ENCODE results near the gene SLC46A1.

SLC46A1 gene

GRCh38 chr17:28379814-28380801 is 25.9 kb downstream of the SLC46A1 start:
- FAIRE-seq: no peak

- FAIRE-seq: no peak
These were observed 33.1 kb downstream of the SLC46A1 start for GRCh38 chr17:28372945-28373274.

GRCh38 chr17:28372203-28372944 is 33.6 kb downstream of the SLC46A1 start:
- no peak for FAIRE-seq

GRCh38 chr17:28371245-28372202 is 34.5 kb downstream of the SLC46A1 start, which contains the start of gene SARM1:
Gene SARM1 (plus strand): TSS chr17:28371694. CDS start chr17:28372033, 339 bp downstream.
- FAIRE-seq: peak; percentile 93

GRCh38 chr17:28370744-28371103 is 35.3 kb downstream of the SLC46A1 start:
- no peak for FAIRE-seq

- FAIRE-seq: no peak
These were observed 35.8 kb downstream of the SLC46A1 start, which contains the start of gene VTN for GRCh38 chr17:28370035-28370743. Gene VTN (minus strand): TSS chr17:28370307. CDS start chr17:28370203, 104 bp downstream.

- FAIRE-seq: no peak
These were observed 36.4 kb downstream of the SLC46A1 start for GRCh38 chr17:28369684-28370034.

- FAIRE-seq: no peak
These were observed 36.9 kb downstream of the SLC46A1 start for GRCh38 chr17:28368915-28369683.

- no peak for FAIRE-seq
These were observed 37.6 kb downstream of the SLC46A1 start for GRCh38 chr17:28368306-28368831.

GRCh38 chr17:28367641-28368305 is 38.2 kb downstream of the SLC46A1 start:
- FAIRE-seq: no peak

GRCh38 chr17:28366605-28367004 is 39.4 kb downstream of the SLC46A1 start:
- FAIRE-seq: no peak

GRCh38 chr17:28365487-28365886 is 40.5 kb downstream of the SLC46A1 start:
- no peak for FAIRE-seq

- FAIRE-seq: no peak
These were observed 41.2 kb downstream of the SLC46A1 start, which contains the start of gene SEBOX for GRCh38 chr17:28364665-28365363. Gene SEBOX (minus strand): TSS chr17:28365199. CDS start chr17:28365151, 48 bp downstream.

GRCh38 chr17:28363776-28364650 is 42.0 kb downstream of the SLC46A1 start:
- no peak for FAIRE-seq

- FAIRE-seq: no peak
These were observed 42.8 kb downstream of the SLC46A1 start for GRCh38 chr17:28363186-28363585.

- FAIRE-seq: no peak
These were observed 48.2 kb downstream of the SLC46A1 start for GRCh38 chr17:28357901-28358197.

- FAIRE-seq: peak; percentile 71
These were observed 48.7 kb downstream of the SLC46A1 start, which contains the start of gene POLDIP2 for GRCh38 chr17:28357061-28357900. Gene POLDIP2 (minus strand): TSS chr17:28357527. CDS start chr17:28357448, 79 bp downstream.

- no peak for FAIRE-seq
These were observed 55.7 kb downstream of the SLC46A1 start for GRCh38 chr17:28350271-28350670.
